Adipocyte (in vitro differentiated cells): Measurements from ENCODE around the gene C19orf44.
"Not testable (repeated sequence)": the region's sequence is repeated elsewhere in the genome, so short reads cannot be mapped to it uniquely, and the experiment has no call there.

Source experiments
- DNase-seq: peaks from one replicate; pipeline ENCODE4 v3.0.0-alpha.2; 2015; ENCODE audit warnings: low read depth
- H3K27me3 ChIP-seq: replicated peaks from 2 replicates; pipeline ENCODE4 v1.7.0; 2013; ENCODE audit warnings: mild to moderate bottlenecking, low read length, moderate library complexity; ENCODE audit not compliant: control insufficient read depth, insufficient read depth
- H3K36me3 ChIP-seq: 2 replicates; pipeline ENCODE4 v1.7.0; 2013; ENCODE audit warnings: low read length, mild to moderate bottlenecking, moderate library complexity; ENCODE audit not compliant: control insufficient read depth, insufficient read depth, severe bottlenecking
- H3K4me1 ChIP-seq: 2 replicates; pipeline ENCODE4 v1.7.0; 2013; ENCODE audit warnings: mild to moderate bottlenecking, low read length, moderate library complexity; ENCODE audit not compliant: control insufficient read depth, insufficient read depth
- H3K4me3 ChIP-seq: 2 replicates; pipeline ENCODE4 v1.7.0; 2013; ENCODE audit warnings: mild to moderate bottlenecking, low read length, moderate library complexity
- H3K9ac ChIP-seq: 2 replicates; pipeline ENCODE4 v1.7.0; 2013; ENCODE audit warnings: mild to moderate bottlenecking, low read length, moderate library complexity
- H3K9me3 ChIP-seq: 2 replicates; pipeline ENCODE4 v1.7.0; 2013; ENCODE audit warnings: mild to moderate bottlenecking, low read length, moderate library complexity; ENCODE audit not compliant: control insufficient read depth

Gene C19orf44

DNA sequence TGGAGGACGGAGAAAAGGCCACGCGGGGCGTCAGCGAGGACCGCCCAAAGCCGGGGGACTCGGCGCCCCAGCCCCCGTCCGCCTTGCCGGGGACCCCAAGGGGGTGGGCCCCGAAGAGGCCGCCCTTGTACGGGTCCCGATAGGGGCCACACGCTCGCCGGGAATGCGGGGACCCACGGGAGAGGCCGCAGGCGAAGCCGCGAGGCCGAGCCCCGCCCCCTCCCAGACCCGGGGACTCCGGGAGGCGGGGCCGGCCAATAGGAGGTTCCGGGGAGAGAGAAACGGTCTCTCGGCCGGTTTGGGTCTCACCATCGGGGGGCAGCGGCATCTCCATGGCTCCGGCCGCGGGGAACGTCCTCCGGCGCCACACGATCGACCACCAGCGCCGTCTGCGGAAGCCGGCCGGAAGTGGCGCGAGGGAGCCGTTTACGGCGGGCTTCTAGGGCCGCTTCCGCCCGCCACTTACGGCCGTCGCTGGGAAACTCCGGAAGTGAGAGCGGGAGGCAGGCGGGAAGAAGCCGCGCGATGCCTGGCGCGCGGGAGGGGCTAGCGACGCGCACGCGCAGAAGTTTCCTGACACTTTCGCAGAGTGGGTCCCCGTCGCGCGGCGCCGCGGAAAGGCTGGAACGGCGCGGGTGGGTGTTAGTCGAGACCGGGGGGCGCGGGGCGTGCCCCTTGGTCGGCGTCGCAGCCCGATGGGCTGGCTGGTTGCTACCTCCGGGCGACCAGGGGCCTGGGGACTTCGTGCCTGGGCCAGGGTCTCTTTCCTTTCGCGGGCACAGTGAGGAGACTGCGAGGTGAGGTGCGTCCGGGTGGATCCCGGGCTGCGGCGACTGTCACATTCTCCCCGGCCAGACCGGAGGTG, 46.1 kb downstream of the C19orf44 start, which contains the start of gene CHERP:
TSS of gene CHERP (minus strand) at position 393 of the 865 bp plus-strand sequence. CDS start at position 334, 59 bp downstream.
- Histone ChIP-seq H3K36me3 (peaks cover 15% of the 10 kb centered on the region), H3K4me3 (peak within 1 kb of the TSS; percentile 100), H3K9me3 (no peaks in the 10 kb centered on the region), H3K4me1 (peaks cover 23% of the 10 kb centered on the region), H3K27me3 (no peaks in the 10 kb centered on the region), H3K9ac (peak within 1 kb of the TSS; percentile 99)
- peak; percentile 98 for DNase-seq

DNA sequence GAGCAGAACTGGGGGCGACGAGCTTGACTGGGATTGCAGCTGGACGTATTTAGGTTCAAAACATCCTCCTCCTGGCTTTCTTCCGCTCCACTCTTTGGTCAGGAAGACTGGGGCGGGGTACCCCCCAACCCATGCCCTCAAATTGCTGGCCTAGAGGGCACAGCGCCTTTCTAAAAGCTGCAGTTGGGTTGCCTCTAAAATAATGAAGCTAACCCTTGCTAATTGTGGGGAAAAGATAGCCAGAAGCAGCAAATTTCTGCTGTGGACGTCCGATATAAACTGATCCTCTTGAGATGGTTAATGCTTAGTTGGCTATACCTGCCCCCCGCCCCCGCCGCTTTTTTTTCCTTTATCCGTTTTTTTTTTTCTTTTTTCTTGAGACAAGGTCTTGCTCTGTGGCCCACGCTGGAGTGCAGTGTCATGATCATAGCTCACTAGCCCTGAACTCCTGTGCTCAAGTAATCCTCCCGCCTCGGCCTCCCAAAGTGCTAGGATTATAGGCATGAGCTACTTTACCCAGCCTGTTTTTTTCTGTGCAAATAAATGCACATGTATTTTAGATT, 46.8 kb downstream of the C19orf44 start:
- no peak for DNase-seq
- peak overlapping the region; percentile 99 for H3K9ac ChIP-seq
- H3K36me3 ChIP-seq, result peaks cover 9% of the 10 kb centered on the region
- H3K4me3 ChIP-seq, result peak overlapping the region; percentile 100
- H3K4me1 ChIP-seq, result peaks cover 27% of the 10 kb centered on the region
- no peaks in the 10 kb centered on the region for H3K9me3 ChIP-seq
- no peaks in the 10 kb centered on the region for H3K27me3 ChIP-seq

DNA sequence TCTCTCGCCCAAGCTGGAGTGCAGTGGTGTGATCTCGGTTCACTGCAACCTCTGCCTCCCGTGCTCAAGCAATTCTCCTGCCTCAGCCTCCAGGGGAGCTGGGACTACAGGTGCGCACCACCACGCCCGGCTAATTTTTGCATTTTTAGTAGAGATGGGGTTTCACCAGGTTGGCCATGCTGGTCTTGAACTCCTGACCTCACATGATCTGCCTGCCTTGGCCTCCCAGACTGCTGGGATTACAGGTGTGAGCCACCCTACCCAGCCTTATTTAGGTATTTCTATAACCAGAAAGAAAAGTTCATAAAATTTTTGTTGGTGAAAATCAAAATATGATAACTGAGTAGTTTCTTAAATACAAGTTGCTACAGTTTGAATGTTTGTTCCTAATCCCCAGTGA, 47.5 kb downstream of the C19orf44 start:
- H3K9me3 ChIP-seq, DNase-seq, H3K27me3 ChIP-seq, H3K36me3 ChIP-seq: not testable (repeated sequence)
- Histone ChIP-seq H3K4me1 (peaks cover 27% of the 10 kb centered on the region), H3K9ac (peak overlapping the region; percentile 99), H3K4me3 (peak overlapping the region; percentile 100)

DNA sequence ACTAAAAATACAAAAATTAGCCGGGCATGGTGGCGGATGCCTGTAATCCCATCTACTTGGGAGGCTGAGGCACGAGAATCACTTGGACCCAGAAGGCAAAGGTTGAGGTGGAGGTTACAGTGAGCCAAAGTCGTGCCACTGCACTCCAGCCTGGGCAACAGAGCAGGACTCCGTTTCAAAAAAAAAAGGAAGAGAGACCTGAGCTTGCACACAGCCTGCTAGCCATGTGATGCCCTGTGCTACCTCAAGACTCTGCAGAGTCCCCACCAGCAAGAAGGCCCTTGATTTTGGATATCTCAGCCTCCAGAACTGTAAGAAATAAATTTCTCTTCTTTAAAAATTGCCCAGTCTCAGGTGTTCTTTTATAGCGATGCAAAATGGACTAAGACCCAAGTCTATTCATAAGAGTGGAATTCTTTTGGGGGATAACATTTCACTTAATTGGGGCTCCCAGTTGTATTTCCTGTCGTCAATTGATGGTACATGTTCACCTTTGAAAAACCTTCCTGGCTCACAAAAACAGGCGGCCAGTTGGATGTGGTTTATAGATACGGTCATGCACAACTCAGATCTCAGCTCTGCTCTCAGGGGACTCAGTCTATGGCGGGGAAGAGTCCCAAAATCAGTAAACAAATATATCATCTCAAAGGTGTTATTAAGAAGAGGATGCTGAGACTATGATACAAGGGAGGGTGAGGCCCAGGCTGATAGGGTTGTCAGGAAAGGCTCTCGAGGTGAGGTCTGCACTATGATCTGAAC, 48.5 kb downstream of the C19orf44 start:
- no peak for DNase-seq
- no peak overlapping the region for H3K9ac ChIP-seq
- H3K9me3 ChIP-seq, result no peaks in the 10 kb centered on the region
- no peaks in the 10 kb centered on the region for H3K27me3 ChIP-seq
- peaks cover 28% of the 10 kb centered on the region for H3K4me1 ChIP-seq
- no peak overlapping the region for H3K4me3 ChIP-seq
- peaks cover 5% of the 10 kb centered on the region for H3K36me3 ChIP-seq

DNA sequence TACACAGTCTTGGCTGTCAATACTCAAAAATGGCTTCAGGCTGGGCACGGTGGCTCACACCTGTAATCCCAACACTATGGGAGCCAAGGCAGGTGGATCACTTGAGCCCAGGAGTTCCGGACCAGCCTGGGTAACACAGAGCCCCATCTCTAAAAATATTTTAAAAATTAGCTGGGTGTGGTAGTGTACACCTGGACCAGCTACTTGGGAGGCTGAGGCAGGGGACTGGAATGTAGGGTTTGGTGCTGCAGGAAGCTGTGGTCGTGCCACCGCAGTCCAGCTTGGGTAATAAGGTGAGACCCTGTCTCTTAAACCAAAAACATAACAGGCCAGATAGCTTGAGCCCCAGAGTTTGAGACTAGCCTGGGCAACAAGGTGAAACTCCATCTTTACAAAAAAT, 52.8 kb downstream of the C19orf44 start:
- peaks cover 8% of the 10 kb centered on the region for H3K4me1 ChIP-seq

DNA sequence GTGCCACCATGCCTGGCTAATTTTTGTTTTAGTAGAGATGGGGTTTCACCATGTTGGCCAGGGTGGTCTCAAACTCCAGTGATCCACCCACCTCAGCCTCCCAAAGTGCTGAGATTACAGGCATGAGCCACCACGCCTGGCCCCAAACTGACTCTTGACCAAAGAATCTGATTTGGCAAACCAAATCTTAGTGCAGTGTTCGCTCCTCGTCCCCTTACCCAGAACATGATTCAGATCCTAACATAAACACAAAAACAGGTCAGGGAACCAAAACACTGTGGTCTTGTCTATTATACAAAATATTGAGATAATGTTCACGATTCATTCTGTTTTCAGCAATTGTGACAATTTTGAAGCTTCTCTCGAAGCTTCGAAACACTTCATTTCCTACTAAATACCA, 55.7 kb downstream of the C19orf44 start:
- H3K9ac ChIP-seq, DNase-seq, H3K27me3 ChIP-seq, H3K4me3 ChIP-seq, H3K9me3 ChIP-seq, H3K4me1 ChIP-seq: not testable (repeated sequence)
- H3K36me3 ChIP-seq, result peaks cover 57% of the 10 kb centered on the region

More for the DNA sequence above, 52.8 kb downstream of the C19orf44 start:
- peaks cover 31% of the 10 kb centered on the region for H3K36me3 ChIP-seq
- no peak overlapping the region for H3K4me3 ChIP-seq
- DNase-seq, result no peak
- H3K9me3 ChIP-seq, result no peaks in the 10 kb centered on the region
- no peak overlapping the region for H3K9ac ChIP-seq
- H3K27me3 ChIP-seq, result no peaks in the 10 kb centered on the region

DNA sequence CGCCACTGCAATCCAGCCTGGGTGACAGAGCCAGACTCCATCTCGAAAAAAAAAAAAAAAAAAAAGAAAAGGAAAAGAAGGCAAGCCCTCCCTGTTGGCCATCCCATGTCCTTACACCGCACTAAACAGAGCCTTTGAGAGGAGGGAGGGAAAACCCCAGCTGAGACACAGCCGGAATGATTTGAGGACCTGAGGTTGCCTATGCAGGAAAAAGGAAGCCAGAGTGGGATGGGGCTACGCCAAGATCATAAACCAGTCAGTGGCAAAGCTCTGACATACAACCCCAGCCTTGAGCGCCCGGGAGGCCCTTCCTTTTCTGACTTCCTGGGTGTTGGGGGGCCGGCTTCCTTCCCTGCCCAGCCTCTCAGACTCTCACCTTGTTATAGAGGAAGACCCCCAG, 58.6 kb downstream of the C19orf44 start:
- H3K27me3 ChIP-seq, result no peaks in the 10 kb centered on the region
- no peak overlapping the region for H3K9ac ChIP-seq
- H3K4me3 ChIP-seq, result no peak overlapping the region
- H3K9me3 ChIP-seq, result no peaks in the 10 kb centered on the region
- H3K36me3 ChIP-seq, result peaks cover 72% of the 10 kb centered on the region
- DNase-seq, result no peak
- H3K4me1 ChIP-seq, result no peaks in the 10 kb centered on the region

DNA sequence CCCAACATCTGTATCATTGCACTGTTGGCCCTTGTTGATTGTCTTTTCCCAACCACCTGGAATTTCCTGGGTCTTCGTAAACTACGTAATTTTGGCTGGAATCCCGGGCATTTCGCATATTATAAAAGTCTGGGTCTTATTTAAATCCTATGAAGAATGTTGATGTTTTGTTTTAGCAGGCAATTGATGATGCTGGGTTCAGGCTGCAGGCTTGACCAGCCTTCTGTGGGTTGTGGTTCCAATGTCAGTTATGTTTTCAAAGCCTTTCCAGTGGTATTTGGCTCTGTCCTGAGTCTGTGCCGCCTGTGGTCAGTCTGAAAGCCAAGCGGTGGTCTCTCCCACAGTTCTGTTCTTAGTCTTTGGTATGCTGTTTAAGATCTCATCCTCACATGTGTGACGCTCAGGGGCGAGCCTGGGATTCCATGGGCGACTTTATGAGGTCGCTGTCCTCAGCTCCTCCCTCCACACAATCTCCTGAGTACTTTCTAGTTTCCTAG, 63.6 kb downstream of the C19orf44 start:
- H3K4me3 ChIP-seq, result no peak overlapping the region
- peaks cover 76% of the 10 kb centered on the region for H3K36me3 ChIP-seq
- H3K4me1 ChIP-seq, result no peaks in the 10 kb centered on the region
- H3K27me3 ChIP-seq, result no peaks in the 10 kb centered on the region
- no peak for DNase-seq
- H3K9me3 ChIP-seq, result no peaks in the 10 kb centered on the region
- no peak overlapping the region for H3K9ac ChIP-seq

DNA sequence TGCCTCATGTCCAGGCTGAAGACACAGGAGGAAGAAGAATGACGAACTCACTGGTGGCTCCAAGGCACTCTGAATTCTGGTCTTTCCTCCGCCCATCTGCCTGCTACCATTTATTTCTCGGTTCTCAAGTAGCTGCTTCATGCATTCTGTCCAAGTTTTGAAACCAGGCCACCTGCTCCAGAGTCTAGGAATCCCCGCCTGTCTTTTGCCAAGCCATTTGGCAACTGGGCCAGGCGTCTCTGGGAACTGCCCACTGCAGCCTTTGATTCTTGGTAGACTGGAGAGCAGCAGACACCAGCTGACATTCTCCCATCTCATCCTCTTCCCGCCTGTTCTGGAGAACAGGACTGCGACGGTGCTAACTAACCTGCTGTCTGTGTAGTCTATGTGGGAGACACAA, 65.2 kb downstream of the C19orf44 start:
- peaks cover 72% of the 10 kb centered on the region for H3K36me3 ChIP-seq
- no peak for DNase-seq
- H3K9me3 ChIP-seq, result no peaks in the 10 kb centered on the region
- H3K9ac ChIP-seq, result no peak overlapping the region
- H3K4me1 ChIP-seq, result no peaks in the 10 kb centered on the region
- H3K27me3 ChIP-seq, result no peaks in the 10 kb centered on the region
- no peak overlapping the region for H3K4me3 ChIP-seq

DNA sequence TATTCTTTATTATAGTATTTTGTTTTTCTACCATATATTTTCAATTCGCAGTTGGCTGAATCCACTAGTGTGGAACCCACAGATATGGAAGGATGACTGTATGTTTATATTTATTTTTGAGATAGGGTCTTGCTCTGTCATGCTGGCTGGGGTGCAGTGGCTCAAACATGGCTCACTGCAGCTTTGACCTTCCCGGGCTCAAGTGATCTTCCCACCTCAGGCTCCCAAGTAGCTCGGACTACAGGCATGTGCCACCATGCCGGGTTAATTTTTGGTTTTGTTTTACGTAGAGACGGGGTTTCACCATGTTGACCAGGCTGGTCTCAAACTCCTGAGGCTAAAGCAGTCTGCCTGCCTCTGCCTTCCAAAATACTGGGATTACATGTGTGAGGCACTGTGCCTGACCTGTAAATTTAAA, 66.4 kb downstream of the C19orf44 start:
- H3K36me3 ChIP-seq, result peaks cover 76% of the 10 kb centered on the region
- DNase-seq, result no peak
- no peaks in the 10 kb centered on the region for H3K4me1 ChIP-seq
- no peaks in the 10 kb centered on the region for H3K27me3 ChIP-seq
- H3K9ac ChIP-seq, result no peak overlapping the region
- no peaks in the 10 kb centered on the region for H3K9me3 ChIP-seq
- H3K4me3 ChIP-seq, result no peak overlapping the region

DNA sequence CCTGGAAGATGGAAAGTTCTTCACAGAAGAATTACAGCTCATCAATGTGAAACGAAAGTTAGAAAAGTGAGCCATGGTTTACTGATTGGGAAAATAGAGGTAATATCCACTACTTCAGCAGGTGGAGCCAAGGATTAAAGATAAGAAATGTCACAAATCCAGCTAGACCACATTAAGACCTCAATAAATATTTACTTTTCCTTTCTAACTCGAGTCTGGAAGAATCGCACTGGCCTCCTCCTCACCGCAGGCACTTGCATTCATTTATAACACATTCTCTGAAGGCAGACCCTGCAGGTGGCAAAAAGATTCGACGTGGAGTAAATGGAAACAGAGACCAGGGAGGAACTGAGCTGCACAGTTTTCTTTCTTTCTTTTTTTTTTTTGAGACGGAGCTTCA, 68.6 kb downstream of the C19orf44 start:
- no peak for DNase-seq
- no peaks in the 10 kb centered on the region for H3K4me1 ChIP-seq
- H3K27me3 ChIP-seq, result no peaks in the 10 kb centered on the region
- no peak overlapping the region for H3K9ac ChIP-seq
- no peak overlapping the region for H3K4me3 ChIP-seq
- no peaks in the 10 kb centered on the region for H3K9me3 ChIP-seq
- peaks cover 69% of the 10 kb centered on the region for H3K36me3 ChIP-seq
